Stomach smooth muscle (tissue), 2 donors: ENCODE results near the gene TMEM108.

Source experiments
- H3K27ac ChIP-seq: one replicate; pipeline ENCODE4 v1.7.0; 2013; ENCODE audit warnings: mild to moderate bottlenecking, low read length, inconsistent platforms
- H3K27me3 ChIP-seq, 2 donors: one replicate each; pipeline ENCODE4 v1.7.0; 2013; ENCODE audit warnings: low read length in 2 of 2; ENCODE audit not compliant: insufficient read depth in 2 of 2, control insufficient read depth in 1 of 2
- H3K36me3 ChIP-seq, 2 donors: one replicate each; pipeline ENCODE4 v1.7.0; 2013; ENCODE audit warnings: low read length in 2 of 2; ENCODE audit not compliant: control insufficient read depth in 2 of 2, insufficient read depth in 2 of 2
- H3K4me1 ChIP-seq: one replicate; pipeline ENCODE4 v1.7.0; 2013; ENCODE audit warnings: low read length; ENCODE audit not compliant: control insufficient read depth, insufficient read depth
- H3K4me3 ChIP-seq, 2 donors: one replicate each; pipeline ENCODE4 v1.7.0; 2013; ENCODE audit warnings: low read length in 2 of 2
- H3K9ac ChIP-seq, 2 donors: one replicate each; pipeline ENCODE4 v1.7.0; 2013; ENCODE audit warnings: low read length in 2 of 2, mild to moderate bottlenecking in 1 of 2
- H3K9me3 ChIP-seq, 2 donors: one replicate each; pipeline ENCODE4 v1.7.0; 2013; ENCODE audit warnings: low read length in 2 of 2; ENCODE audit not compliant: control insufficient read depth in 2 of 2
- donor health status: healthy.
- donor health status: Pancreatic carcinoma.

TMEM108 gene

GRCh38 chr3:133227813-133228212 is 189.6 kb downstream of the TMEM108 start:
- H3K36me3 ChIP-seq = no peaks in the 10 kb centered on the region
- no peak overlapping the region for H3K4me3 ChIP-seq
- H3K27me3 ChIP-seq = no peaks in the 10 kb centered on the region
- H3K9me3 ChIP-seq = no peaks in the 10 kb centered on the region
- H3K4me1 ChIP-seq = no peaks in the 10 kb centered on the region
- no peak overlapping the region for H3K27ac ChIP-seq
- H3K9ac ChIP-seq = no peak overlapping the region

GRCh38 chr3:133230195-133230594 is 192.0 kb downstream of the TMEM108 start:
- no peaks in the 10 kb centered on the region for H3K36me3 ChIP-seq
- no peak overlapping the region for H3K27ac ChIP-seq
- H3K4me1 ChIP-seq = no peaks in the 10 kb centered on the region
- no peak overlapping the region for H3K4me3 ChIP-seq
- no peaks in the 10 kb centered on the region for H3K9me3 ChIP-seq
- H3K27me3 ChIP-seq = no peaks in the 10 kb centered on the region
- H3K9ac ChIP-seq = no peak overlapping the region

DNA sequence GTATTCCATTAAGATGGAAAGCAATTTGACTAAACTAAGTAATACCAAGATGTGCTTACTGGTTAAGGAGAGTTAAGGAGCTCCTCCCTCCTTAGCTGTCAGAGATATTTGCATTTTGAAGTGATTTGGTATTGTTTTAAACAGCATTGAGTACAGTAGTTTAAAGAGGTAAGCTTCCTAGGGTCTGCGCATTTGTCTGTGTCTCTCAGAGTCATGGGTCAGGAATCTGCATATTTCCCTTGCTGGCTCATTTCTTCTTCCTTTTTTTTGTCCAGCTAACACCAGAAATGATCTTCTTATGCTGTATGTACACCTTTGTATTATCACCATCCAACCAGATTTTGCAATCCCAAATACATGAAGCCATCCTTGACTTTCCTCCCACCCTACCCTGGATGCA is 198.7 kb downstream of the TMEM108 start:
- H3K9me3 ChIP-seq = no peaks in the 10 kb centered on the region
- no peaks in the 10 kb centered on the region for H3K27me3 ChIP-seq
- no peaks in the 10 kb centered on the region for H3K4me1 ChIP-seq
- no peaks in the 10 kb centered on the region for H3K36me3 ChIP-seq
- no peak overlapping the region for H3K9ac ChIP-seq
- H3K27ac ChIP-seq = no peak overlapping the region
- H3K4me3 ChIP-seq = no peak overlapping the region

GRCh38 chr3:133237380-133237779 is 199.2 kb downstream of the TMEM108 start:
- no peaks in the 10 kb centered on the region for H3K27me3 ChIP-seq
- H3K4me3 ChIP-seq = no peak overlapping the region
- no peaks in the 10 kb centered on the region for H3K9me3 ChIP-seq
- no peak overlapping the region for H3K9ac ChIP-seq
- no peaks in the 10 kb centered on the region for H3K36me3 ChIP-seq
- H3K27ac ChIP-seq = no peak overlapping the region
- no peaks in the 10 kb centered on the region for H3K4me1 ChIP-seq

DNA sequence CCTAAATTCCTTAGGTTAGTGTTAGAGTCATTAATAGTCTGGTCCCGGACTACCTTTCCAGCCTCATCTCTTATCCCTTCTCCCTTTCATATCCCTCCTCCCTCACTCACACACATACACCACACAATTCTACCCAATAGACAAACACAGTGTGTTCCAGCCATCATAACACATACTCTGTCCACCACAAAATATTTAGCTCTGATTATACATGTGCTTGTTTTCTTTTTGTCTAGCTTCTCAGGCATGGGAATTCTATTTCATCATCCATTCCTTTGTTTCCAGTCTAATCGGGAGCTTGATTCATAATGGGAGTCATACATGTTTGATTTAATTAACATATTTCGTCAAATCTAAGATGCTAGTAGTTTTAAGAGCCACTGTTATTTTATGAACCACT is 199.8 kb downstream of the TMEM108 start:
- no peaks in the 10 kb centered on the region for H3K36me3 ChIP-seq
- no peaks in the 10 kb centered on the region for H3K9me3 ChIP-seq
- H3K9ac ChIP-seq = no peak overlapping the region
- H3K4me3 ChIP-seq = no peak overlapping the region
- H3K27ac ChIP-seq = no peak overlapping the region
- H3K27me3 ChIP-seq = no peaks in the 10 kb centered on the region
- no peaks in the 10 kb centered on the region for H3K4me1 ChIP-seq

- Histone ChIP-seq H3K27me3 (no peaks in the 10 kb centered on the region), H3K36me3 (no peaks in the 10 kb centered on the region), H3K9me3 (no peaks in the 10 kb centered on the region), H3K4me1 (no peaks in the 10 kb centered on the region), H3K9ac (no peak overlapping the region), H3K4me3 (no peak overlapping the region), H3K27ac (no peak overlapping the region)
Observed at GRCh38 chr3:133246119-133246518, 207.9 kb downstream of the TMEM108 start.

DNA sequence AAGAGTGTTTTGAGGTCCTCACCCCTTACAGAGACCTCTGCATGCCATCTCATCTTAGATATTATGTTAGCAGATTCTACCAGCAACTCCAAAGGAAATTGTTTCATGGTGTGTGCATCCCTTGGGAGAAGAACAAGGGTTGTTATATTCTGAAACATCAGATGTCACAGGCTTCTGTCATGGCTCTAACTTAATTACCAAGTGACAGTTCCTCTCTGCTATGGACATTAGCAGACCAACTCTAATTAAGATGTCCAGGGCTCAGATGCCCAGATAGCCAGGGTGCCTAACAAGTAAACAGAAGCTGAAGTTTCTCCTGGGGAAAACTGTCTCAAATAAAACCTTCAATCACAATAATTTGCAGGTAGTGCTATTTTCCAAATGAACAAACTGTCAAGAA is 208.6 kb downstream of the TMEM108 start:
- no peaks in the 10 kb centered on the region for H3K36me3 ChIP-seq
- no peaks in the 10 kb centered on the region for H3K4me1 ChIP-seq
- H3K9ac ChIP-seq = no peak overlapping the region
- no peak overlapping the region for H3K4me3 ChIP-seq
- H3K9me3 ChIP-seq = no peaks in the 10 kb centered on the region
- H3K27ac ChIP-seq = no peak overlapping the region
- H3K27me3 ChIP-seq = no peaks in the 10 kb centered on the region

GRCh38 chr3:133248389-133248788 is 210.2 kb downstream of the TMEM108 start:
- Histone ChIP-seq H3K9me3 (no peaks in the 10 kb centered on the region), H3K9ac (no peak overlapping the region), H3K36me3 (no peaks in the 10 kb centered on the region), H3K27ac (no peak overlapping the region), H3K4me3 (no peak overlapping the region), H3K4me1 (no peaks in the 10 kb centered on the region), H3K27me3 (no peaks in the 10 kb centered on the region)

- no peaks in the 10 kb centered on the region for H3K9me3 ChIP-seq
- H3K27ac ChIP-seq = no peak overlapping the region
- no peak overlapping the region for H3K4me3 ChIP-seq
- H3K27me3 ChIP-seq = no peaks in the 10 kb centered on the region
- no peaks in the 10 kb centered on the region for H3K36me3 ChIP-seq
- H3K9ac ChIP-seq = no peak overlapping the region
- no peaks in the 10 kb centered on the region for H3K4me1 ChIP-seq
Observed at GRCh38 chr3:133249490-133249889, 211.3 kb downstream of the TMEM108 start.

GRCh38 chr3:133254151-133254550 is 216.0 kb downstream of the TMEM108 start:
- Histone ChIP-seq H3K4me1 (no peaks in the 10 kb centered on the region), H3K9me3 (no peaks in the 10 kb centered on the region), H3K36me3 (no peaks in the 10 kb centered on the region)

DNA sequence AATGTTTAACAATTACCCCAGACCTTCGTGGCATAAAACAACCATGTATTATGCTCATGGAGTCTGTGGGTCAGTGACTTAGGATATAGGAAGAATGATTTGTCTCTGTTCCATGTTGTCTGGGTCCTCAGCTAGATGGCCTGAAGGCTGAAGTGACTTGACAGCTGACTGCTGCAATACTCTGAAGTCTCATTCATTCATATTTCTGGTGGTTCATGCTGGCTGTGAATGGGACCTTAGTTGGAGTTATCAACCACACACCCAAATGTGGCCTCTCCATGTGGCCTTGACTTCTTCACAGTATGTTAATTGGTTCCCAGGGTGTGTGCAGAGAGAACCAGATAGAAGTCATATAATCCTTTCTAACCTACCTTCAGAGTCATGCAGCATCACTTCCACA is 216.5 kb downstream of the TMEM108 start:
- no peaks in the 10 kb centered on the region for H3K4me1 ChIP-seq
- H3K4me3 ChIP-seq = no peak overlapping the region

More at GRCh38 chr3:133254151-133254550, 216.0 kb downstream of the TMEM108 start:
- Histone ChIP-seq H3K4me3 (no peak overlapping the region), H3K9ac (no peak overlapping the region), H3K27me3 (no peaks in the 10 kb centered on the region), H3K27ac (no peak overlapping the region)

More for the DNA sequence above, 216.5 kb downstream of the TMEM108 start:
- Histone ChIP-seq H3K27me3 (no peaks in the 10 kb centered on the region), H3K9ac (no peak overlapping the region), H3K36me3 (no peaks in the 10 kb centered on the region), H3K9me3 (no peaks in the 10 kb centered on the region), H3K27ac (no peak overlapping the region)
